HFFc6 (cell line): ENCODE measurements around the gene IFI35. TPM values are rescaled to one million over a fixed set of nuclear protein-coding genes. Genes with fewer than 3 reads are reported as not detected.
"Not testable (repeated sequence)": the region's sequence is repeated elsewhere in the genome, so short reads cannot be mapped to it uniquely, and the experiment has no call there.

ENCODE experiments used
- DNase-seq: peaks from one replicate; pipeline ENCODE4 v3.0.0-alpha.2; 2018
- H3K27ac Mint-ChIP-seq: 2 replicates; pipeline ENCODE4 v1.8.0; 2020; ENCODE audit warnings: mild to moderate bottlenecking, mixed read lengths
- H3K27me3 Mint-ChIP-seq: 2 replicates; pipeline ENCODE4 v1.8.0; 2021; ENCODE audit warnings: mild to moderate bottlenecking, moderate library complexity, mixed read lengths; ENCODE audit not compliant: insufficient read depth
- H3K36me3 Mint-ChIP-seq: 2 replicates; pipeline ENCODE4 v1.8.0; 2021; ENCODE audit warnings: low read depth, mixed read lengths
- H3K4me1 Mint-ChIP-seq: 2 replicates; pipeline ENCODE4 v1.8.0; 2020; ENCODE audit warnings: low read depth, mixed read lengths
- H3K4me3 Mint-ChIP-seq: 2 replicates; pipeline ENCODE4 v1.8.0; 2020; ENCODE audit warnings: mild to moderate bottlenecking, moderate library complexity, mixed read lengths
- H3K9me3 Mint-ChIP-seq: 2 replicates; pipeline ENCODE4 v1.8.0; 2020; ENCODE audit warnings: mild to moderate bottlenecking, mixed read lengths
- CTCF ChIP-seq: fragments of 200-600 bp; sonication (generic); IDR thresholded peaks from 2 replicates; pipeline ENCODE4 v1.5.0; 2021; ENCODE audit warnings: antibody characterized with exemption, mild to moderate bottlenecking
- total RNA-seq, 6 experiments: library from RNA; stranded (reverse); fragmentation: NEBNext Ultra II Directional; extraction: Animal tissue kit (Norgen Biotek cat#: 25700); gene quantifications; 2 replicates in 1 of 6; 3 replicates in 5 of 6; pipeline ENCODE4 v1.2.3, GENCODE V29; 2021

Gene IFI35
- total RNA-seq, 6 experiments from 2014 or later = 6.3 to 22.4 (median 18.8) TPM

GRCh38 chr17:42985225-42985624, 21.4 kb upstream of the IFI35 start:
- TF ChIP-seq CTCF = no peak
- H3K9me3 Mint-ChIP-seq = no peaks in the 10 kb centered on the region
- H3K27ac Mint-ChIP-seq = no peak overlapping the region; the same call in 1 of the 2 replicates
- H3K36me3 Mint-ChIP-seq = peaks cover 41% of the 10 kb centered on the region
- H3K27me3 Mint-ChIP-seq = peaks cover 3% of the 10 kb centered on the region; the same call in 1 of the 2 replicates
- no peak for DNase-seq
- H3K4me3 Mint-ChIP-seq = no peak overlapping the region
- peaks cover 41% of the 10 kb centered on the region for H3K4me1 Mint-ChIP-seq

GRCh38 chr17:42989141-42989540, 17.4 kb upstream of the IFI35 start:
- Mint-ChIP-seq H3K36me3 (peaks cover 52% of the 10 kb centered on the region), H3K4me1 (peaks cover 36% of the 10 kb centered on the region), H3K27me3 (no peaks in the 10 kb centered on the region), H3K9me3 (no peaks in the 10 kb centered on the region), H3K4me3 (peak overlapping the region; percentile 68), H3K27ac (peak overlapping the region; percentile 89)
- no peak for TF ChIP-seq CTCF
- DNase-seq = no peak

- peak; percentile 86 for DNase-seq
- no peaks in the 10 kb centered on the region for H3K9me3 Mint-ChIP-seq
- TF ChIP-seq CTCF = no peak
- H3K4me3 Mint-ChIP-seq = peak overlapping the region; percentile 68
- peaks cover 57% of the 10 kb centered on the region for H3K36me3 Mint-ChIP-seq
- H3K27ac Mint-ChIP-seq = peak overlapping the region; percentile 89
- H3K27me3 Mint-ChIP-seq = no peaks in the 10 kb centered on the region
- peaks cover 36% of the 10 kb centered on the region for H3K4me1 Mint-ChIP-seq
Measured at GRCh38 chr17:42989726-42990652, 16.6 kb upstream of the IFI35 start.

DNA sequence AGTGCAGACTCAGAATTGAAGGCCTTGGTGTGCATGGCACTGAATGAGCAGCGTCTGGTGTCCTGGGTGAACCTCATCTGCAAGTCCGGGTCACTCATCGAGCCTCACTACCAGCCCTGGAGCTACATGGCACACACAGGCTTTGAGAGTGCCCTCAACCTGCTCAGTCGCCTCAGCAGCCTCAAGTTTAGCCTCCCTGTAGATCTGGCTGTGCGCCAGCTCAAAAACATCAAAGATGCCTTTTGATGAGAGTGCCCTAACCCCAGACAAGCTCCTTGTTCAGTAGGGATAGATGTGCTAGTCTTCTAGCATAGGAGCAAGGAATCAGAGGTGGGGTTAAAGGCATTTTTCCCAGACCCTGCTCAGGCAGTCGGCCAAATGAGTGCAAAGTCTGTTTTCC, 15.1 kb upstream of the IFI35 start:
- H3K9me3 Mint-ChIP-seq = no peaks in the 10 kb centered on the region
- TF ChIP-seq CTCF = no peak
- peaks cover 36% of the 10 kb centered on the region for H3K4me1 Mint-ChIP-seq
- no peaks in the 10 kb centered on the region for H3K27me3 Mint-ChIP-seq
- DNase-seq = no peak
- peak overlapping the region; percentile 68; the same call in 1 of the 2 replicates for H3K4me3 Mint-ChIP-seq
- peak overlapping the region; percentile 89 for H3K27ac Mint-ChIP-seq
- H3K36me3 Mint-ChIP-seq = peaks cover 52% of the 10 kb centered on the region

DNA sequence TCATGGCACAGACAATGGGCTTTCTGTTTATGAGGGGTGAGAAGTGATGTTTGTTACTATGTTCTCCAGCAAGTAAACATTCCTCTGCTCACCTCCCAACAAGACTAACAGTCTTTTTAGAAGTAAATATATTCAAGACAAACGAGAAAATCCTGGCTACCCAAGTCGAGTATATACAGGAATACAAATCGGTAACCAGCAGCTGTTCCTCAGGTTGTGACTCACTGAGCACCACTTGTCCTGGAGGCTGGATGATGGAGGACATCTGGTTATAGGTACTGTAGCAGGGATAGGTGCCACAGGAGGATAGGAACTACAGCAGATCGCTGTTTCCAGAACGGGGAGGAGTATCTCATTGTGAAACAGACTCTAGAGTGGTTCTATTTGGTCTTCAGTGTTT, 13.7 kb upstream of the IFI35 start:
- TF ChIP-seq CTCF = no peak
- H3K36me3 Mint-ChIP-seq = peaks cover 51% of the 10 kb centered on the region
- no peak overlapping the region for H3K27ac Mint-ChIP-seq
- H3K4me3 Mint-ChIP-seq = no peak overlapping the region
- DNase-seq = no peak
- no peaks in the 10 kb centered on the region for H3K27me3 Mint-ChIP-seq
- H3K4me1 Mint-ChIP-seq = peaks cover 46% of the 10 kb centered on the region
- H3K9me3 Mint-ChIP-seq = no peaks in the 10 kb centered on the region

DNA sequence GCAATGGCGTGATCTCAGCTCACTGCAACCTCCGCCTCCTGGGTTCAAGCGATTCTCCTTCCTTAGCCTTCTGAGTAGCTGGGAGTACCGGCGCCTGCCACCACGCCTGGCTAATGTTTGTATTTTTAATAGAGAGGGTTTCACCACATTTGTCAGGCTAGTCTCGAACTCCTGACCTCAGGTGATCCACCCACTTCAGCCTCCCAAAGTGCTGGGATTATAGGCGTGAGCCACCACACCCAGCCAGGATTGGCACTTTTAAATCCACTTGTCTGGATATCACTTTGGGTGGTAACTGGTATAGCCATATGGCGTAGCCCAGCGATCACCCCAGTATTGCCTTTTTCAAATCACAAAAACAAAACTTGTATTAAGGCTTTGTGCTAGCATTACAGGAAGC, 12.7 kb upstream of the IFI35 start:
- Mint-ChIP-seq H3K36me3 (peaks cover 47% of the 10 kb centered on the region), H3K4me1 (peaks cover 42% of the 10 kb centered on the region)
- H3K4me3 Mint-ChIP-seq, H3K27ac Mint-ChIP-seq, H3K27me3 Mint-ChIP-seq, H3K9me3 Mint-ChIP-seq, DNase-seq: not testable (repeated sequence)
